GM12878 (cell line): ENCODE data around the gene SLC6A16.
"Not testable (repeated sequence)": the region's sequence is repeated elsewhere in the genome, so short reads cannot be mapped to it uniquely, and the experiment has no call there.

Experiments
- CBX5 ChIP-seq: sonication (generic); IDR thresholded peaks from 2 replicates; pipeline ENCODE4 v1.6.1; 2016; ENCODE audit warnings: low read depth, moderate library complexity, mild to moderate bottlenecking, inconsistent platforms
- CTCF ChIP-seq, 3 experiments: IDR thresholded peaks in 2 of 3; conservative IDR thresholded peaks in 1 of 3; 2 replicates each; pipeline ENCODE4 v1.5.1; 2011; ENCODE audit warnings: low read depth in 3 of 3, low read length in 3 of 3, mild to moderate bottlenecking in 3 of 3, control low read depth in 2 of 3, moderate library complexity in 2 of 3, inconsistent platforms in 1 of 3, mixed read lengths in 1 of 3; ENCODE audit not compliant: control insufficient read depth in 2 of 3, insufficient read depth in 1 of 3; ENCODE audit errors: extremely low read depth in 1 of 3
- HDAC2 ChIP-seq: fragments of 200-600 bp; sonication (generic); IDR thresholded peaks from 2 replicates; pipeline ENCODE4 v1.6.1; 2017
- POLR2AphosphoS5 ChIP-seq: IDR thresholded peaks from 2 replicates; pipeline ENCODE4 v1.6.1; 2011; ENCODE audit warnings: mild to moderate bottlenecking, low read length, inconsistent platforms
- YBX1 ChIP-seq: fragments of 450-650 bp; IDR thresholded peaks from 2 replicates; pipeline ENCODE4 v1.6.1; 2016; ENCODE audit warnings: antibody characterized with exemption
- YY1 ChIP-seq: IDR thresholded peaks from 2 replicates; pipeline ENCODE4 v1.6.1; 2011; ENCODE audit warnings: low read depth, mild to moderate bottlenecking, low read length

GRCh38 chr19:49306734-49307133 is 18.3 kb downstream of the SLC6A16 start:
- TF ChIP-seq POLR2AphosphoS5, CBX5, YY1, YBX1, HDAC2: not testable (repeated sequence)
- peak in 1 of 3 experiments; percentile 15; a peak in 2 of 6 replicates for TF ChIP-seq CTCF (IDR thresholded peaks at IDR 0.05 in 2 of 3, conservative IDR thresholded peaks at IDR 0.05 in 1 of 3; ENCODE audit: control insufficient read depth in 2 of 3, extremely low read depth in 1 of 3, insufficient read depth in 1 of 3, low read depth in 3 of 3, low read length in 3 of 3)
